Stomach (tissue), 9 donors: ENCODE measurements around the gene PARP3. TPM values are rescaled to one million over a fixed set of nuclear protein-coding genes. Genes with fewer than 3 reads are reported as not detected.

Source experiments
- DNase-seq, 2 donors: peaks; one replicate each; pipeline versions ENCODE4 v3.0.0 to v3.0.0-alpha.2; 2013 to 2019
- H3K27ac ChIP-seq, 5 donors: fragments of 200-600 bp in 4 of 5; sonication (generic) in 4 of 5; one replicate each; pipeline ENCODE4 v1.5.1; 2013 to 2019; ENCODE audit warnings: mild to moderate bottlenecking in 1 of 5, moderate library complexity in 1 of 5
- H3K27me3 ChIP-seq, 3 donors: fragments of 200-600 bp; sonication (generic); one replicate each; pipeline ENCODE4 v1.5.1; 2017 to 2019; ENCODE audit warnings: mixed run types in 1 of 3
- H3K36me3 ChIP-seq, 4 donors: fragments of 200-600 bp; sonication (generic); 1 replicate in 3 of 4; 2 replicates in 1 of 4; pipeline ENCODE4 v1.5.1; 2016 to 2019
- H3K4me1 ChIP-seq, 4 donors: fragments of 200-600 bp; sonication (generic); one replicate each; pipeline ENCODE4 v1.5.1; 2016 to 2019
- H3K4me3 ChIP-seq, 4 donors: fragments of 200-600 bp; sonication (generic) in 3 of 4; one replicate each; pipeline ENCODE4 v1.5.1; 2016 to 2019; ENCODE audit warnings: mild to moderate bottlenecking in 1 of 4
- H3K9me3 ChIP-seq, 4 donors: fragments of 200-600 bp; sonication (generic); one replicate each; pipeline ENCODE4 v1.5.1; 2016 to 2019
- CTCF ChIP-seq, 7 experiments: fragments of 450-650 bp in 4 of 7; fragments of 200-600 bp in 3 of 7; sonication (generic) in 3 of 7; IDR thresholded peaks; one replicate each; pipeline ENCODE4 v1.5.1; 2016 to 2019; ENCODE audit warnings: antibody characterized with exemption in 7 of 7, control low read depth in 2 of 7, mild to moderate bottlenecking in 1 of 7
- EP300 ChIP-seq: sonication (generic); formaldehyde crosslinking; IDR thresholded peaks from one replicate; pipeline ENCODE4 v1.6.1; 2017; ENCODE audit warnings: antibody characterized with exemption
- POLR2A ChIP-seq, 4 donors: fragments of 450-650 bp; IDR thresholded peaks; one replicate each; pipeline ENCODE4 v1.6.1; 2016; ENCODE audit warnings: antibody characterized with exemption in 4 of 4, control low read depth in 2 of 4, mild to moderate bottlenecking in 1 of 4, moderate library complexity in 1 of 4
- POLR2AphosphoS5 ChIP-seq, 3 donors: sonication (generic); formaldehyde crosslinking; IDR thresholded peaks; one replicate each; pipeline ENCODE4 v1.6.1; 2016; ENCODE audit warnings: antibody characterized with exemption in 3 of 3
- WGBS, 5 donors: extraction: QIAGEN DNeasy Blood & Tissue Kit in 3 of 5; methylation state at CpG; one replicate each; pipeline versions ENCODE4 v1.1.5 to v1.1.7; 2013 to 2018; 5-methylcytosine and 5-hydroxymethylcytosine counted together
- intact Hi-C: fragments of 100-400 bp; cut with DNase I; formaldehyde crosslinking; loops from one replicate; pipeline ENCODE4 v1.15.1; 2023; ENCODE audit warnings: low total_unique reads
- polyA plus RNA-seq, 3 donors: library from polyadenylated mRNA; stranded (reverse); fragments of 200-250 nt; gene quantifications; one replicate each; pipeline ENCODE4 v1.2.3, GENCODE V29; 2013
- total RNA-seq, 5 donors: library from RNA; depleted of rRNA; stranded (reverse); fragments of >200 nt; gene quantifications; one replicate each; pipeline versions ENCODE4 v1.1.0 to v1.2.3, GENCODE V29; 2014 to 2016
- donor health status: healthy with polysubstance abuse.
- donor health status: Bipolar disorder and iron deficiency.
- donor health status: healthy.

PARP3 gene
- total and polyA plus RNA-seq, 8 donors: 10.6 to 39.7 (median 16.0) TPM

- H3K36me3 ChIP-seq: peaks cover 0 to 55% (median 42%) of the 10 kb centered on the region in 4 donors
These were observed 2.4 kb downstream of the PARP3 start for GRCh38 chr3:51944451-51945021.

GRCh38 chr3:51945031-51945840, 3.1 kb downstream of the PARP3 start:
- H3K4me1 ChIP-seq: peaks cover 24 to 30% (median 26%) of the 10 kb centered on the region in 4 donors
- peaks cover 0 to 55% (median 42%) of the 10 kb centered on the region in 4 donors for H3K36me3 ChIP-seq
- H3K9me3 ChIP-seq: no peaks in the 10 kb centered on the region
- no peak for TF ChIP-seq POLR2A (IDR thresholded peaks at IDR 0.05)
- TF ChIP-seq EP300: no peak
- no peak for TF ChIP-seq CTCF (IDR thresholded peaks at IDR 0.05)
- TF ChIP-seq POLR2AphosphoS5 (IDR thresholded peaks at IDR 0.05): no peak
- 85 to 89% (median 87%) methylated on average over 14 to 18 of the region's 18 CpGs for WGBS, 5 donors
- DNase-seq: peak in 1 of 2 donors; percentile 5
- H3K27me3 ChIP-seq: no peaks in the 10 kb centered on the region
- intact Hi-C loops: loop anchor here (10.0 kb wide), 1 partner anchor 200 kb away; no protein-coding TSS in a partner anchor
- no peak overlapping the region for H3K27ac ChIP-seq
- H3K4me3 ChIP-seq: no peak overlapping the region

More at GRCh38 chr3:51944451-51945021, 2.4 kb downstream of the PARP3 start:
- intact Hi-C loops: loop anchor here (10.0 kb wide), 1 partner anchor 200 kb away; no protein-coding TSS in a partner anchor
- Histone ChIP-seq H3K4me3 (no peak overlapping the region), H3K9me3 (no peaks in the 10 kb centered on the region), H3K27ac (no peak overlapping the region), H3K27me3 (no peaks in the 10 kb centered on the region), H3K4me1 (peaks cover 26 to 36% (median 31%) of the 10 kb centered on the region in 4 donors)
- no peak for TF ChIP-seq POLR2A (IDR thresholded peaks at IDR 0.05)
- TF ChIP-seq CTCF (IDR thresholded peaks at IDR 0.05): no peak
- no peak for TF ChIP-seq POLR2AphosphoS5 (IDR thresholded peaks at IDR 0.05)
- no peak for TF ChIP-seq EP300
- peak in 1 of 2 donors; percentile 1 for DNase-seq
- 80 to 93% (median 90%) methylated on average over 10 to 11 of the region's 11 CpGs for WGBS, 5 donors

GRCh38 chr3:51945926-51946705, 4.0 kb downstream of the PARP3 start:
- H3K36me3 ChIP-seq: peaks cover 0 to 55% (median 42%) of the 10 kb centered on the region in 4 donors
- TF ChIP-seq POLR2AphosphoS5 (IDR thresholded peaks at IDR 0.05) (no peak), POLR2A (IDR thresholded peaks at IDR 0.05) (no peak), CTCF (IDR thresholded peaks at IDR 0.05) (no peak), EP300 (no peak)
- H3K27ac ChIP-seq: no peak overlapping the region
- H3K4me3 ChIP-seq: no peak overlapping the region
- intact Hi-C loops: loop anchor here (10.0 kb wide), 1 partner anchor 199 kb away; no protein-coding TSS in a partner anchor
- WGBS, 5 donors: 94 to 96% (median 95%) methylated on average over 13 to 14 of the region's 14 CpGs
- no peaks in the 10 kb centered on the region for H3K27me3 ChIP-seq
- no peak for DNase-seq
- no peaks in the 10 kb centered on the region for H3K9me3 ChIP-seq
- H3K4me1 ChIP-seq: peaks cover 15 to 21% (median 18%) of the 10 kb centered on the region in 4 donors

- TF ChIP-seq EP300 (no peak), POLR2A (IDR thresholded peaks at IDR 0.05) (no peak), POLR2AphosphoS5 (IDR thresholded peaks at IDR 0.05) (no peak), CTCF (IDR thresholded peaks at IDR 0.05) (no peak)
- H3K36me3 ChIP-seq: peaks cover 0 to 55% (median 42%) of the 10 kb centered on the region in 4 donors
- no peaks in the 10 kb centered on the region for H3K27me3 ChIP-seq
- intact Hi-C loops: loop anchor here (10.0 kb wide), 1 partner anchor 198 kb away; no protein-coding TSS in a partner anchor
- peaks cover 13 to 16% (median 14%) of the 10 kb centered on the region in 4 donors for H3K4me1 ChIP-seq
- no peak overlapping the region for H3K4me3 ChIP-seq
- WGBS, 5 donors: 72 to 85% (median 80%) methylated on average over 4 of the region's 4 CpGs
- H3K9me3 ChIP-seq: no peaks in the 10 kb centered on the region
- no peak overlapping the region for H3K27ac ChIP-seq
- DNase-seq: no peak
These were observed 4.6 kb downstream of the PARP3 start for GRCh38 chr3:51946796-51947195.
